OCI-LY7 (cell line): ENCODE measurements around the gene ADAMTS6. TPM values are rescaled to one million over a fixed set of nuclear protein-coding genes. Genes with fewer than 3 reads are reported as not detected.

Experiments
- BruUV-seq: library from RNA; stranded (reverse); fragments of 400-500 nt; replicated peaks from 2 replicates; lab custom pipeline; 2021; lab: Mats Ljungman, UMichigan
- CTCF ChIA-PET: fragments of 300-600 bp; sonication (Branson Sonifier 250); formaldehyde crosslinking; loops from one replicate; lab custom pipeline; 2022; ENCODE audit warnings: antibody characterized with exemption; ENCODE audit not compliant: unreplicated experiment; lab: Charles Lee
- POLR2A ChIA-PET: fragments of 300-600 bp; sonication (Branson Sonifier 250); formaldehyde crosslinking; loops from one replicate; lab custom pipeline; 2022; ENCODE audit warnings: antibody characterized with exemption; lab: Charles Lee
- DNase-seq: peaks from one replicate; pipeline ENCODE4 v3.0.0-alpha.2; 2015; ENCODE audit warnings: low spot score
- H2AFZ ChIP-seq: fragments of 200-600 bp; sonication (generic), shearing (Covaris generic); 2 replicates; pipeline ENCODE4 v1.6.1; 2014; ENCODE audit warnings: mild to moderate bottlenecking, antibody characterized with exemption, low read length, moderate library complexity
- H3K27ac ChIP-seq: fragments of 200-600 bp; sonication (generic); 2 replicates; pipeline ENCODE4 v1.5.1; 2014; ENCODE audit warnings: mixed run types, low read depth, mild to moderate bottlenecking, moderate library complexity, low read length, inconsistent platforms; ENCODE audit not compliant: poor library complexity, severe bottlenecking
- H3K36me3 ChIP-seq: fragments of 200-600 bp; sonication (generic); 2 replicates; pipeline ENCODE4 v1.6.1; 2014; ENCODE audit warnings: mild to moderate bottlenecking, antibody characterized with exemption, low read length, moderate library complexity, mixed read lengths; ENCODE audit not compliant: insufficient read depth
- H3K4me1 ChIP-seq: fragments of 200-600 bp; sonication (generic); 2 replicates; pipeline ENCODE4 v1.5.1; 2014; ENCODE audit warnings: mild to moderate bottlenecking, low read length; ENCODE audit not compliant: insufficient read depth, poor library complexity, severe bottlenecking
- H3K4me2 ChIP-seq: fragments of 200-600 bp; sonication (generic); 2 replicates; pipeline ENCODE4 v1.6.1; 2014; ENCODE audit warnings: mild to moderate bottlenecking, low read length
- H3K4me3 ChIP-seq: fragments of 200-600 bp; sonication (generic); 2 replicates; pipeline ENCODE4 v1.5.1; 2014; ENCODE audit warnings: mild to moderate bottlenecking, low read depth, low read length; ENCODE audit not compliant: poor library complexity, severe bottlenecking
- H3K79me2 ChIP-seq: fragments of 200-600 bp; sonication (generic); 2 replicates; pipeline ENCODE4 v1.6.1; 2016; ENCODE audit warnings: low read depth, mild to moderate bottlenecking, low read length, moderate library complexity, mixed read lengths; ENCODE audit not compliant: insufficient read depth
- H3K9me2 ChIP-seq: fragments of 200-600 bp; sonication (generic); 2 replicates; pipeline ENCODE4 v1.6.1; 2016; ENCODE audit warnings: mild to moderate bottlenecking, low read length, mixed read lengths; ENCODE audit not compliant: insufficient read depth
- H3K9me3 ChIP-seq: fragments of 200-600 bp; sonication (generic); 2 replicates; pipeline ENCODE4 v1.6.1; 2014; ENCODE audit warnings: mild to moderate bottlenecking, mixed run types, low read length, mixed read lengths
- H4K20me1 ChIP-seq: fragments of 200-600 bp; sonication (generic); 2 replicates; pipeline ENCODE4 v1.6.1; 2014; ENCODE audit warnings: mild to moderate bottlenecking, antibody characterized with exemption, low read length, moderate library complexity, mixed read lengths; ENCODE audit not compliant: insufficient read depth
- CTCF ChIP-seq: fragments of 200-600 bp; sonication (generic); conservative IDR thresholded peaks from 2 replicates; pipeline ENCODE4 v1.5.1; 2014; ENCODE audit warnings: mild to moderate bottlenecking, antibody characterized with exemption, low read length, moderate library complexity, mixed read lengths
- EZH2phosphoT487 ChIP-seq: fragments of 200-600 bp; sonication (generic); IDR thresholded peaks from 2 replicates; pipeline ENCODE4 v1.6.1; 2018; ENCODE audit warnings: low read depth, borderline replicate concordance, mild to moderate bottlenecking, mixed run types, antibody characterized with exemption, low read length, moderate library complexity, mixed read lengths
- intact Hi-C: fragments of 100-400 bp; cut with micrococcal nuclease; formaldehyde crosslinking; loops from one replicate; pipeline ENCODE4 v1.10.0; 2022; ENCODE audit not compliant: unreplicated experiment
- total RNA-seq, 2 experiments: library from RNA; depleted of rRNA in 1 of 2; stranded (reverse); fragments of >200 nt in 1 of 2; shearing (Covaris generic) in 1 of 2; gene quantifications; 2 replicates each; pipeline ENCODE4 v1.2.3, GENCODE V29; 2014 to 2022

The ADAMTS6 gene
- total RNA-seq, 2 experiments from 2014 or later = 13.9 to 18.1 TPM

- Histone ChIP-seq H3K9me3 (no peaks in the 10 kb centered on the region), H3K36me3 (no peaks in the 10 kb centered on the region), H2AFZ (no peak overlapping the region), H3K4me1 (no peaks in the 10 kb centered on the region), H3K27ac (no peak overlapping the region), H3K9me2 (no peaks in the 10 kb centered on the region), H3K4me2 (no peak overlapping the region), H3K4me3 (no peak overlapping the region), H3K79me2 (no peaks in the 10 kb centered on the region), H4K20me1 (no peaks in the 10 kb centered on the region)
- intact Hi-C loops = no loop called here
- no peak for DNase-seq
- ChIA-PET CTCF (no interaction called here), POLR2A (interaction anchor here (1.2 to 1.4 kb wide), 2 partner anchors 9 to 31 kb away, joined by 3 read pairs; no protein-coding TSS in a partner anchor)
- TF ChIP-seq CTCF (no peak), EZH2phosphoT487 (no peak)
- no TSS peak for BruUV-seq
These were observed 272.4 kb downstream of the ADAMTS6 start for GRCh38 chr5:65209341-65209740.

- no peaks in the 10 kb centered on the region for H4K20me1 ChIP-seq
- H3K4me1 ChIP-seq = no peaks in the 10 kb centered on the region
- no peak for TF ChIP-seq CTCF
- no peak for TF ChIP-seq EZH2phosphoT487
- H3K27ac ChIP-seq = no peak overlapping the region
- H3K79me2 ChIP-seq = no peaks in the 10 kb centered on the region
- H3K9me2 ChIP-seq = no peaks in the 10 kb centered on the region
- no peak overlapping the region for H2AFZ ChIP-seq
- no TSS peak for BruUV-seq
- no peaks in the 10 kb centered on the region for H3K9me3 ChIP-seq
- no peak overlapping the region for H3K4me2 ChIP-seq
- intact Hi-C loops = no loop called here
- no peak for DNase-seq
- no peak overlapping the region for H3K4me3 ChIP-seq
- H3K36me3 ChIP-seq = no peaks in the 10 kb centered on the region
- ChIA-PET POLR2A (no interaction called here), CTCF (no interaction called here)
These were observed 276.8 kb downstream of the ADAMTS6 start for GRCh38 chr5:65204966-65205365.

GRCh38 chr5:65203746-65204145 is 278.0 kb downstream of the ADAMTS6 start:
- Histone ChIP-seq H3K9me2 (no peaks in the 10 kb centered on the region), H3K27ac (no peak overlapping the region), H3K36me3 (no peaks in the 10 kb centered on the region), H3K79me2 (no peaks in the 10 kb centered on the region), H4K20me1 (no peaks in the 10 kb centered on the region), H3K4me2 (no peak overlapping the region), H3K9me3 (no peaks in the 10 kb centered on the region), H2AFZ (no peak overlapping the region), H3K4me3 (no peak overlapping the region), H3K4me1 (no peaks in the 10 kb centered on the region)
- POLR2A ChIA-PET = interaction anchor here (0.5 to 1.5 kb wide), 3 partner anchors 12 to 64 kb away, joined by 3 read pairs; no protein-coding TSS in a partner anchor
- no peak for TF ChIP-seq CTCF
- no peak for TF ChIP-seq EZH2phosphoT487
- intact Hi-C loops = no loop called here
- BruUV-seq = no TSS peak
- CTCF ChIA-PET = no interaction called here
- no peak for DNase-seq
